ENCODE results near the gene LRRC8C. TPM values are rescaled to one million over a fixed set of nuclear protein-coding genes. Genes with fewer than 3 reads are reported as not detected.
"Not testable (repeated sequence)": the region's sequence is repeated elsewhere in the genome, so short reads cannot be mapped to it uniquely, and the experiment has no call there.

LRRC8C gene
- total and polyA plus RNA-seq, 10 donors: 3.7 to 33.0 (median 21.6) TPM

DNA sequence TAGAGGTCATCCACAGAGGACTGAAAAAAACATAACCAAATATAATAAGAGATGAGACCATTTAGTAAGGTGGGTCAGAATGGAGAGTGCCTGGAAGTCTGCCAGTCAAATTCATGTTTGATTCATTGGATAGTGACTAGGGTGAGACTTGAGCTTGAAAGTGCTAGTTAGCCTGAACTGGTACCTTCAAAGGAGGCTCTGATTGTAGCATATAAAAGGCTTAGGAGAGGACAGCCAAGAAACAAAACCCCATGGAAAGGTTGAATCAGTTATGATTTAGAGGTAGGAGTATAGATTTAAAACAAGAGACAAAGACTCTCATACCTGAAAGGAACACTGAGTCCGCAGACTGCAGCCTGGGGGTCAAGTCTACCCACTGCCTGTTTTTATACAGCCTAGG, 44.4 kb upstream of the LRRC8C start:
- TF ChIP-seq POLR2A (IDR thresholded peaks at IDR 0.05) (no peak), POLR2AphosphoS5 (IDR thresholded peaks at IDR 0.05) (no peak)
- TF ChIP-seq, protein P1, sequence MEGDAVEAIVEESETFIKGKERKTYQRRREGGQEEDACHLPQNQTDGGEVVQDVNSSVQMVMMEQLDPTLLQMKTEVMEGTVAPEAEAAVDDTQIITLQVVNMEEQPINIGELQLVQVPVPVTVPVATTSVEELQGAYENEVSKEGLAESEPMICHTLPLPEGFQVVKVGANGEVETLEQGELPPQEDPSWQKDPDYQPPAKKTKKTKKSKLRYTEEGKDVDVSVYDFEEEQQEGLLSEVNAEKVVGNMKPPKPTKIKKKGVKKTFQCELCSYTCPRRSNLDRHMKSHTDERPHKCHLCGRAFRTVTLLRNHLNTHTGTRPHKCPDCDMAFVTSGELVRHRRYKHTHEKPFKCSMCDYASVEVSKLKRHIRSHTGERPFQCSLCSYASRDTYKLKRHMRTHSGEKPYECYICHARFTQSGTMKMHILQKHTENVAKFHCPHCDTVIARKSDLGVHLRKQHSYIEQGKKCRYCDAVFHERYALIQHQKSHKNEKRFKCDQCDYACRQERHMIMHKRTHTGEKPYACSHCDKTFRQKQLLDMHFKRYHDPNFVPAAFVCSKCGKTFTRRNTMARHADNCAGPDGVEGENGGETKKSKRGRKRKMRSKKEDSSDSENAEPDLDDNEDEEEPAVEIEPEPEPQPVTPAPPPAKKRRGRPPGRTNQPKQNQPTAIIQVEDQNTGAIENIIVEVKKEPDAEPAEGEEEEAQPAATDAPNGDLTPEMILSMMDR (IDR thresholded peaks at IDR 0.05 in 8 of 11, conservative IDR thresholded peaks at IDR 0.05 in 3 of 11): no peak
- intact Hi-C loops (cut with DNase I; ENCODE audit: low total_unique reads): no loop called here
- WGBS, 5 donors: 97 to 100% (median 100%) methylated on average over 1 of the region's 1 CpG

DNA sequence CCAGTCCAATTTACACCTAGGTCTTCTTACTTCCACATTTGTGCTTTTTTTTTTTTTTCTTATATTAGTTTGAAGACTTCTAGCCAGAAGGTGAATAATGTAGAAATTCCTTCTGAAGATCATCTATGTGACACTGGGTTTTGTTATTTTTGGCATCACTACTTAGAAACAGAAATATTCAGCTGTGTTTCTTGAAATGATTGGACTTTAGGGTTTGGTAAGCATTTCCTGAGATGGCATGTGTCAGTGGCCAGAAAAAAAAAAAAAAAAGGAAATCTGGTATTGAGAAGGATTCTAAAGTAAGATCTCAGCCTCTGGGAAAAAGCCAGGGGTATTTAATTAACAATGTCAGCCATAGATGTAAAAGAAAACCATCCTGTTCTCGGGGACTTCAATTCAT, 43.4 kb upstream of the LRRC8C start:
- Histone ChIP-seq H3K36me3 (peaks cover 0 to 29% (median 2%) of the 10 kb centered on the region in 6 donors), H3K27me3 (replicated peaks in 1 of 7) (no peaks in the 10 kb centered on the region), H3K9me3 (no peaks in the 10 kb centered on the region), H3K27ac (no peak overlapping the region), H3K4me1 (peaks cover 0 to 14% (median 0%) of the 10 kb centered on the region in 6 donors), H3K4me3 (no peak overlapping the region)
- 67 to 88% (median 83%) methylated on average over 1 of the region's 1 CpG for WGBS, 5 donors
- DNase-seq: no peak
- TF ChIP-seq POLR2AphosphoS5 (IDR thresholded peaks at IDR 0.05) (no peak), POLR2A (IDR thresholded peaks at IDR 0.05) (no peak)
- TF ChIP-seq, protein P1 (IDR thresholded peaks at IDR 0.05 in 8 of 11, conservative IDR thresholded peaks at IDR 0.05 in 3 of 11): no peak
- intact Hi-C loops (cut with DNase I; ENCODE audit: low total_unique reads): no loop called here

More for the DNA sequence above, 44.4 kb upstream of the LRRC8C start:
- H3K27me3 ChIP-seq (replicated peaks in 1 of 7): no peaks in the 10 kb centered on the region
- peaks cover 0 to 39% (median 9%) of the 10 kb centered on the region in 6 donors for H3K36me3 ChIP-seq
- peaks cover 0 to 12% (median 0%) of the 10 kb centered on the region in 6 donors for H3K4me1 ChIP-seq
- no peak overlapping the region for H3K27ac ChIP-seq
- H3K9me3 ChIP-seq: no peaks in the 10 kb centered on the region
- H3K4me3 ChIP-seq: no peak overlapping the region
- no peak for DNase-seq

DNA sequence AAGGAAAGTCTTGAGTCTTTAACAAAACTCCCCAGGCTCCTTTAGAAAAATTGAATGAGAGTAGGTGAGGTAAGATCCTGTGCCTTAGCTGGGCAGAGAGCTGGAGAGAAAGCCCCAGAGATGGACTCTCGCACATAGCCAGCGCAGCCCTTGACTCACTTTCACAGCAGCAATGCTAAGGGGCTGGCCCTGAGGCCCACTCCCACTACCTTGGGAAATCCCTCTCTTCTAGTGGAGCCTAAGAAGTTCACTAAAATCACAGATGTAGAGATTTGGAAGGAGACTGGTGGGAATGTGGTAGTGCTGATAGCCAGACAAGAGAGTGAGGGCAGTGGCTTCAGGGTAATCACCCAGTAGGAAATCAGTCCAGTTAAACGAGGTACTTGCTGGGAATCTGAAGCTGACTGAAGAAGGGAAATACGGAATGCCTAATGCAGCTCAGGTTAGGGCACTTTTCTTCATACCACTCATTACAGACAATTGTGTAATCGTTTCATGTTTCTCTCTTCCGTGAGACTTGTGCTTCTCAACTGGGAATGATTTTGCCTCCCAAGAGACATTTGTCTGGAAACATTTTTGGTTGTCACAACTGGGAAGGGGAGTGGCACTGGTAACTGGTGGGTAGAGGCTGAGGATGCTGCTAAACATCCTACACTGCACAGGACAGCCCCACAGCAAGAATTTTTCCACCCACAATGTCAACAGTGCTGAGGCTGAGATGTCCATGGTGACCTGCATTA, 42.4 kb upstream of the LRRC8C start:
- TF ChIP-seq POLR2AphosphoS5 (IDR thresholded peaks at IDR 0.05) (no peak), POLR2A (IDR thresholded peaks at IDR 0.05) (no peak)
- TF ChIP-seq, protein P1 (IDR thresholded peaks at IDR 0.05 in 8 of 11, conservative IDR thresholded peaks at IDR 0.05 in 3 of 11): no peak
- WGBS, 5 donors: 76 to 90% (median 77%) methylated on average over 6 of the region's 6 CpGs
- Histone ChIP-seq H3K27me3 (replicated peaks in 1 of 7) (no peaks in the 10 kb centered on the region), H3K9me3 (no peaks in the 10 kb centered on the region), H3K36me3 (peaks cover 0 to 19% (median 0%) of the 10 kb centered on the region in 6 donors), H3K27ac (no peak overlapping the region), H3K4me1 (peaks cover 0 to 14% (median 0%) of the 10 kb centered on the region in 6 donors), H3K4me3 (no peak overlapping the region)
- no peak for DNase-seq
- intact Hi-C loops (cut with DNase I; ENCODE audit: low total_unique reads): loop anchor here (10.0 kb wide), 1 partner anchor 66 kb away; the partner anchor contains the start of gene LRRC8B

DNA sequence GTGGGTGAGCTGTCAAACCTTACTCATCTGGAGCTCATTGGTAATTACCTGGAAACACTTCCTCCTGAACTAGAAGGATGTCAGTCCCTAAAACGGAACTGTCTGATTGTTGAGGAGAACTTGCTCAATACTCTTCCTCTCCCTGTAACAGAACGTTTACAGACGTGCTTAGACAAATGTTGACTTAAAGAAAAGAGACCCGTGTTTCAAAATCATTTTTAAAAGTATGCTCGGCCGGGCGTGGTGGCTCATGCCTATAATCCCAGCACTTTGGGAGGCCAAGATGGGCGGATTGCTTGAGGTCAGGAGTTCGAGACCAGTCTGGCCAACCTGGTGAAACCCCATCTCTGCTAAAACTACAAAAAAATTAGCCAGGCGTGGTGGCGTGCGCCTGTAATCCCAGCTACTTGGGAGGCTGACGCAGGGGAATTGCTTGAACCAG, 40.0 kb upstream of the LRRC8C start:
- H3K27me3 ChIP-seq (replicated peaks in 1 of 7); H3K9me3 ChIP-seq; H3K4me3 ChIP-seq; DNase-seq: not testable (repeated sequence)
- WGBS, 5 donors: 62 to 91% (median 76%) methylated on average over 13 of the region's 13 CpGs
- peaks cover 0 to 13% (median 0%) of the 10 kb centered on the region in 6 donors for H3K36me3 ChIP-seq
- intact Hi-C loops (cut with DNase I; ENCODE audit: low total_unique reads): loop anchor here (10.0 kb wide), 1 partner anchor 68 kb away; the partner anchor contains the start of gene LRRC8B
- H3K27ac ChIP-seq: peak overlapping the region in 1 of 8 donors; percentile 22
- peaks cover 0 to 14% (median 0%) of the 10 kb centered on the region in 6 donors for H3K4me1 ChIP-seq

Measured in spleen (tissue), 11 donors.